Endothelial cell (in vitro differentiated cells): Measurements from ENCODE around the gene NGEF. TPM values are rescaled to one million over a fixed set of nuclear protein-coding genes. Genes with fewer than 3 reads are reported as not detected.

Experiments used
- DNase-seq: peaks from one replicate; pipeline ENCODE4 v3.0.0; 2021; ENCODE audit warnings: low spot score
- H3K27ac Mint-ChIP-seq: one replicate; pipeline ENCODE4 v1.8.0; 2021; ENCODE audit warnings: mixed read lengths, inconsistent platforms; ENCODE audit not compliant: unreplicated experiment
- H3K27me3 Mint-ChIP-seq: one replicate; pipeline ENCODE4 v1.8.0; 2021; ENCODE audit warnings: mild to moderate bottlenecking, moderate library complexity, mixed read lengths, inconsistent platforms; ENCODE audit not compliant: unreplicated experiment
- H3K36me3 Mint-ChIP-seq: one replicate; pipeline ENCODE4 v1.8.0; 2021; ENCODE audit warnings: mild to moderate bottlenecking, low read depth, mixed read lengths, inconsistent platforms; ENCODE audit not compliant: unreplicated experiment
- H3K4me1 Mint-ChIP-seq: one replicate; pipeline ENCODE4 v1.8.0; 2021; ENCODE audit warnings: mild to moderate bottlenecking, mixed read lengths, inconsistent platforms; ENCODE audit not compliant: unreplicated experiment
- H3K4me3 Mint-ChIP-seq: one replicate; pipeline ENCODE4 v1.8.0; 2021; ENCODE audit warnings: mild to moderate bottlenecking, mixed read lengths, inconsistent platforms; ENCODE audit not compliant: unreplicated experiment
- H3K9me3 Mint-ChIP-seq: one replicate; pipeline ENCODE4 v1.8.0; 2021; ENCODE audit warnings: mixed read lengths, inconsistent platforms; ENCODE audit not compliant: unreplicated experiment
- total RNA-seq: library from RNA; stranded (reverse); fragmentation: NEBNext Ultra II Directional; extraction: Animal tissue kit (Norgen Biotek cat#: 25700); gene quantifications from one replicate; pipeline ENCODE4 v1.2.1, GENCODE V29; 2021; ENCODE audit not compliant: unreplicated experiment
- TF ChIP-seq, protein P1 (sequence below): fragments of 200-600 bp; sonication (generic); IDR thresholded peaks from one replicate; pipeline ENCODE4 v1.5.0; 2021; ENCODE audit warnings: antibody characterized with exemption; ENCODE audit not compliant: unreplicated experiment

NGEF gene
- total RNA-seq, 1 donor from 2014 or later, result 1.4 TPM

DNA sequence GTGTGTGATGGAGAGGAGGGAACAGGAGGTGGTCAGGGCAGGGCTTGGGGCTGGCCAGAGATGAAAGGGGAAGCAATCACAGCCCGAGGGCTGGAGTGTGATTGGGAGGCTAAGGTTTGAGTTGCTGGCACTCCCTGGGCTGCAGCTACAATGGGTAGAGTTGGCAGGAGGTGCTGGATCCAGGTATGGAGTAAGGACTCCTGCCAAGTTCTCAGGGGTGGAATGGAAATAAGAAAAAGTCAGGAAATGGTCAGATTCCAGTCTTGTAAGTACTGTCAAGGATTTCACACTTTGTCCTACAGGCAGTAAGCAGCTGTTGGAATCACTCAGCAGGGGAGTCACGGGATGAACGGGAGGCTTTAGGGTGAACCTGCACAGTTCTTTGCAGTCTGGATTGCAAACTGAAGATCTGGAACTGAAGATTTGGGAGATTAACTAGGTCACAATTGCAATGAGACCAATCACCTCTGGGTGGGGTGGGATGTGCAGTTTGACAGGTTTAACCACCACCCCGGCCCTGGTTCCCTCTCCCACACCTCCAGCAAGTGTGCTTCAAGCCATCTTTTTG, 36.2 kb upstream of the NGEF start:
- H3K27me3 Mint-ChIP-seq, result no peaks in the 10 kb centered on the region
- peaks cover 8% of the 10 kb centered on the region for H3K4me1 Mint-ChIP-seq
- no peak overlapping the region for H3K4me3 Mint-ChIP-seq
- H3K27ac Mint-ChIP-seq, result no peak overlapping the region
- TF ChIP-seq, protein P1, sequence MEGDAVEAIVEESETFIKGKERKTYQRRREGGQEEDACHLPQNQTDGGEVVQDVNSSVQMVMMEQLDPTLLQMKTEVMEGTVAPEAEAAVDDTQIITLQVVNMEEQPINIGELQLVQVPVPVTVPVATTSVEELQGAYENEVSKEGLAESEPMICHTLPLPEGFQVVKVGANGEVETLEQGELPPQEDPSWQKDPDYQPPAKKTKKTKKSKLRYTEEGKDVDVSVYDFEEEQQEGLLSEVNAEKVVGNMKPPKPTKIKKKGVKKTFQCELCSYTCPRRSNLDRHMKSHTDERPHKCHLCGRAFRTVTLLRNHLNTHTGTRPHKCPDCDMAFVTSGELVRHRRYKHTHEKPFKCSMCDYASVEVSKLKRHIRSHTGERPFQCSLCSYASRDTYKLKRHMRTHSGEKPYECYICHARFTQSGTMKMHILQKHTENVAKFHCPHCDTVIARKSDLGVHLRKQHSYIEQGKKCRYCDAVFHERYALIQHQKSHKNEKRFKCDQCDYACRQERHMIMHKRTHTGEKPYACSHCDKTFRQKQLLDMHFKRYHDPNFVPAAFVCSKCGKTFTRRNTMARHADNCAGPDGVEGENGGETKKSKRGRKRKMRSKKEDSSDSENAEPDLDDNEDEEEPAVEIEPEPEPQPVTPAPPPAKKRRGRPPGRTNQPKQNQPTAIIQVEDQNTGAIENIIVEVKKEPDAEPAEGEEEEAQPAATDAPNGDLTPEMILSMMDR, result no peak
- H3K9me3 Mint-ChIP-seq, result peaks cover 4% of the 10 kb centered on the region
- no peaks in the 10 kb centered on the region for H3K36me3 Mint-ChIP-seq
- no peak for DNase-seq

- Mint-ChIP-seq H3K9me3 (peaks cover 4% of the 10 kb centered on the region), H3K27ac (no peak overlapping the region), H3K36me3 (no peaks in the 10 kb centered on the region), H3K4me3 (no peak overlapping the region), H3K27me3 (no peaks in the 10 kb centered on the region), H3K4me1 (peaks cover 8% of the 10 kb centered on the region)
- DNase-seq, result no peak
- TF ChIP-seq, protein P1, result no peak
These were observed 35.6 kb upstream of the NGEF start for GRCh38 chr2:233048569-233049193.

- no peak for DNase-seq
- H3K9me3 Mint-ChIP-seq, result peaks cover 4% of the 10 kb centered on the region
- TF ChIP-seq, protein P1, result no peak
- H3K4me3 Mint-ChIP-seq, result no peak overlapping the region
- peaks cover 10% of the 10 kb centered on the region for H3K4me1 Mint-ChIP-seq
- peaks cover 2% of the 10 kb centered on the region for H3K27me3 Mint-ChIP-seq
- H3K36me3 Mint-ChIP-seq, result no peaks in the 10 kb centered on the region
- H3K27ac Mint-ChIP-seq, result peak overlapping the region; percentile 2
These were observed 34.6 kb upstream of the NGEF start for GRCh38 chr2:233047667-233048066.

- TF ChIP-seq, protein P1, result no peak
- peaks cover 2% of the 10 kb centered on the region for H3K27me3 Mint-ChIP-seq
- H3K4me3 Mint-ChIP-seq, result no peak overlapping the region
- DNase-seq, result no peak
- no peaks in the 10 kb centered on the region for H3K36me3 Mint-ChIP-seq
- peaks cover 4% of the 10 kb centered on the region for H3K9me3 Mint-ChIP-seq
- H3K27ac Mint-ChIP-seq, result no peak overlapping the region
- H3K4me1 Mint-ChIP-seq, result peaks cover 13% of the 10 kb centered on the region
These were observed 34.1 kb upstream of the NGEF start for GRCh38 chr2:233047206-233047605.

DNA sequence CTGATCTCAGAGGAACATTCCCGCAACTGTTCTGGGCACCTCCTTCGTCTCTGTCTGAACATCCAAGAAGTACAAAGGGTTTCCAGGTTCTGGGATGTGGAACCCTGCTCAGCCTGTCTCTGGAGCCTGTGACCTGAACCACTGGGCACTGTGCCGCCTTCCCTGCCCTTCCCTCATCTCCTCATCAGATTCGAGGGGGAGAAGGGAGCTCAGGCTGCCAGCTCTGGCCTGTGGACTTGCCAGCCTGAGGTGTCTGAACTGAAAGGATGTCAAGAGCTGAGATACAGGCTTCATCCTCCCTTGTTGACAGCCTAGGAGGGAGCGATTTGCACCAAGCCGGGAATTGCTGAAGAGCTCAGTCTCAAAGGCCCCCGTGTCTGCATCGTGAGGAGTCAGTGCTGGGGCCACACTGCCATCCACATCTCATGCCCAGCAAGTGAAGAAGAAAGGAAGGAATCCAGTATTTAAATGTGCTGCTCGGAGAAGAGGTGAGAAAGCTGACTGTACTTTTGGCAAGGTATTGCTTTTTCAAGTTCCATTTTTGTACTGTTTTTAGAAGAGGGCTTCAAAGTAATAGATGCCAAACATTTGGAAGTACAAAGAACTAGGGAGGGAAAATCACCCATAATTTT, 32.0 kb upstream of the NGEF start:
- Mint-ChIP-seq H3K27ac (no peak overlapping the region), H3K9me3 (peaks cover 4% of the 10 kb centered on the region), H3K4me3 (no peak overlapping the region), H3K36me3 (no peaks in the 10 kb centered on the region), H3K4me1 (peaks cover 8% of the 10 kb centered on the region), H3K27me3 (peaks cover 5% of the 10 kb centered on the region)
- DNase-seq, result no peak
- TF ChIP-seq, protein P1, result no peak
